Hematopoietic multipotent progenitor cell treated with erythropoietin and hydrocortisone succinate and interleukin-3 and kit ligand, for 8 days (in vitro differentiated cells): ENCODE data around the gene EEF2KMT.
"Not testable (repeated sequence)": the region's sequence is repeated elsewhere in the genome, so short reads cannot be mapped to it uniquely, and the experiment has no call there.

ENCODE experiments used
- DNase-seq: peaks from one replicate; pipeline ENCODE4 v3.0.0-alpha.2; 2015

Gene EEF2KMT

GRCh38 chr16:5070431-5071186 lies 27.0 kb downstream of the EEF2KMT start:
- no peak for DNase-seq

DNA sequence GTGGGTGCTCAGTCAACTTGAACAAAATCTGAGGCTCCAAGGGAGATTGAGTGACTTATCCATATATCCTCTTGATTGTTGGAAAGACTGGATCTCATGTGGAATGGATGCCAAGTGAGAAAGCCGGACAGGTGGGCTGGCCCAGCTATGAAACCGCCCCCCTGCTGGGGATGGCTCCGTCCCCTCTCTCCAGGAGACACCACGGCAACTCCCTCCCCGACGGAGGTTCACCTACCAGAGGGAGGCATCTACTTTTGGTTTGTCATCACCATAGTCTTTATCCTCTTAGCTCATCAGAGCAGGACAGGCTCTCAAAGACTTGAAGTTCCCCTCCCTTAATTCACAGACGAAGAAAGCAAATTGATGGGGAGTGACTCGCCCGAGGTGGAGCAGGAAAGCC lies 27.7 kb downstream of the EEF2KMT start:
- DNase-seq: no peak

GRCh38 chr16:5069048-5069447 lies 28.5 kb downstream of the EEF2KMT start:
- no peak for DNase-seq

DNA sequence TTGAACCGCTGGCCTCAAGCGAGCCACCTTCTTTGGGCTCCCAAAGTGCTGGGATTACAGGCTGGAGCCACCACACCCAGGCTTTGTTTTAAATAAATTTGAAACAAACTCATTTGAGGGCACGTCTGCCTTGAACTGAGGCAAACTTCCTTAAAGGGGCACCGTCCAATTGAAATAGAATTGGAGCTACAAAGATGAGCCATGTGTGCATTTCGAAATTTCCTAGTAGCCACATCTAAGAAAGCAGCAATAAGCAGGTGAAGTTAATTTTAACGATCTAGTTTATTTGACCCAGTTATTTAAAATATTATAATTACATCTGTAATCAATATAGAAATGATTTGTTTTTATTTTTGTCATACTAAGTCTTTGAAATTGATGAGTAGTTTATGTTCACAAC lies 31.1 kb downstream of the EEF2KMT start:
- no peak for DNase-seq

DNA sequence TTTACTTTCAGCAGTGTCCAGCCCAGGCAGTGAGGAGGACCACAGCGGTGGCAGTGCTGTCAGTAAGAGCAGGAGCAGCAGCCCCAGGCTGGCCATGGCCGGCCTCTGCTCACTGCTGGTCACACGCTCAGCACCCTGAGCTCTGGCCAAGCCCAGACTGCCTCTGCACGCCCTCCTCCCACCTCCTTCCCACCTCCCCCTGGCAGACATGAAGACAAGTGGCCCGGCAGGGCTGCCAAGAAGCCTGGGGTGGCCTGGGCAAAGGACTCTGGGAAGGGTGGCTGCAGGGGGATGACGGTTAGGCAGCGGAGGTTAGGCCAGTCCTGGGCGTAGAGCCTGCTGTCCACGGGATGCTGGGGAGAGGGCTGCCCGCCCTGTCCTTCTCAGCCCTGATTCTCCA lies 31.8 kb downstream of the EEF2KMT start, which contains the start of gene C16orf89:
Gene C16orf89, minus strand, starts transcription at position 144 of the 400 bp plus-strand sequence. Its CDS starts 48 bp downstream, at position 96.
- no peak for DNase-seq

GRCh38 chr16:5065326-5065725 lies 32.3 kb downstream of the EEF2KMT start:
- DNase-seq: no peak

- no peak for DNase-seq
These were observed 32.7 kb downstream of the EEF2KMT start for GRCh38 chr16:5064915-5065314.

DNA sequence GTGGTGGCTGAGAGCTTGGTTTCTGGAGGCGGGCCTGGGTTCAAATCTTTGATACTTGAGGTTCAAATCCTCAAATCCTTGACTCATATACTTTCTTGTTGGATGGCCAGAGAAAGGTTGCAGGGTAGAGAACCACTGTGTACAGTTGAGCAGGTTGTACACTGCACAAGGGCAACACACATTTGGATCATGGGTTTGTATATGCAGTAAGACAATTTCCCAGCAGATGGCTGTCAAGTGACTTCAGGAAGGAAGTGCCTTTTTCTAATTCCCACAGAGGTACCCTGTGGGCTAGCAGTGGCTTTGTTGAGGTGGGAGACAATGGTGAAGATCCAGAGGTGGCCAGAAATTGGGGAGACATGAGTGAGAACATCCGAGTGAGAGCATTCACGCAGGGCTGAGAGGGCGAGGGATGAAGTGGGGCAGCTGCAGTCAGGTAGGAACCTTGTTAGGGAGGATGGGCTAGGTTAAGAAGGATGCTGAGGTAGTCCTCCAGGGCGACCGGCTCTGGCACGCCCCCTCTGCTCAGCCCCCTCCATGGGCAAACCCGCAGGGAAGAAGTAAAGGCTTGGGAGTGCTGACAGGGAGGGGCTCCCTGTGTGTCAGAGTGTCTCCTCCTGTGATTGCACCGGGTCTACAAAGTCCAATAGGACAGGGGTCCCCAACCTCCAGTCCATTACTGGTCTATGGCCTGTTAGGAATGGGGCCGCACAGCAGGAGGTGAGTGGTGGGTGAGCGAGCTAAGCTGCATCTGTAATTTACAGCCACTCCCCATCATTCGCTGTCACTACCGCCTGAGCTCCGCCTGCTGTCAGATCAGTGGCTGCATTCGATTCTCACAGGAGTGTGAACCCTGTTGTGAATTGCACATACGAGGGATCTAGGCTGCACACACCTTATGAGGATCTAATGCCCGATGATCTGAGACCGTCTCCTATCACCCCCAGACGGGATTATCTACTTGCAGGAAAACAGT lies 34.5 kb downstream of the EEF2KMT start:
- DNase-seq: no peak

- no peak for DNase-seq
These were observed 35.5 kb downstream of the EEF2KMT start for GRCh38 chr16:5062051-5062450.

DNA sequence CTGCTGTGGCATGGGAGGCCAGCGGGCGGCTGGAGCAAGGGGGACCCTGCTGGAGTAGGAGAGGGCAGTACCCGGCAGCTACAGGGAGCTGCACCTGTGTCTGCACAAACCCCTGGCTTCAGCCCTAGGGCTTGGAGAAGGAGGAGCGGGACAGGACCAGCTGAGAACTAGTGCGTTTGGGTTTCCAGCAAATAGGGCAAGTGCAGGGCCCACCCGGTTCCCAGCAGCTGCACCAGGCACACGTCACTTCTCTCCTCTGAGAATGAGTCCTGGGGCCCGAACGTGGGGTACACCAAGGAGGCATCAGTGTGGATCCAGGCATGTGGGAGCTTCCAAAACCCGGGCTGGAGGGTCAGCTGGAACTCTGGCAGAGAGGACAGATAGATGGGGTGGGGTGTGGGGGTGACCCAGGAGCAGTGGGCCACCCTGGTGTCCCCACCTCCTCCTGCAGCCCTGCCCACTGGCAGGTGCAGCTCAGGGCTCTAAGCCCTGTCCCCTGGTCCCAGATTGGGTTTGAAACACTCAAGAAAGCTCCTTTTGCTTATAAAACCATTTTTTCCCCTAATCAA lies 37.4 kb downstream of the EEF2KMT start:
- no peak for DNase-seq

- DNase-seq: no peak
These were observed 38.1 kb downstream of the EEF2KMT start for GRCh38 chr16:5059386-5060072.

DNA sequence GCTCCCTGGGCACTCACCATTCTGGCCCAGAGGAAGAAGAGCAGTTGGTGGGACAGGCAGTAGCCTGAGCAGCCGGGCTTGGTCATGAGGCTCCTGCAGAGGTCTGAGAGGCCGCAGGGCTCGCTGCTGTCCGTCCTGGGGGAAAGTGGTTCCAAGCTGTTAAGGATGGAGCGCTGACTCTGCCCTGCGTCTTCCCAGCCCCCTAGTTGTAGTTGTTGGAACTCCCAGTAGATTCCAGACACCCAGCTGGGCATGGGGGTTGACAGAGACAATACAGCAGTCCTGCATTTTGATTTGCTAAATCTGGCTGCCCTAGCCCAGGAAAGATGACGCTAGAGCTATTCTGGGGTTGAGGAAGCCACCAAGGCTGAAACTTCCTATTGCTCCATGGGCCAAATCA lies 39.1 kb downstream of the EEF2KMT start:
- no peak for DNase-seq

DNA sequence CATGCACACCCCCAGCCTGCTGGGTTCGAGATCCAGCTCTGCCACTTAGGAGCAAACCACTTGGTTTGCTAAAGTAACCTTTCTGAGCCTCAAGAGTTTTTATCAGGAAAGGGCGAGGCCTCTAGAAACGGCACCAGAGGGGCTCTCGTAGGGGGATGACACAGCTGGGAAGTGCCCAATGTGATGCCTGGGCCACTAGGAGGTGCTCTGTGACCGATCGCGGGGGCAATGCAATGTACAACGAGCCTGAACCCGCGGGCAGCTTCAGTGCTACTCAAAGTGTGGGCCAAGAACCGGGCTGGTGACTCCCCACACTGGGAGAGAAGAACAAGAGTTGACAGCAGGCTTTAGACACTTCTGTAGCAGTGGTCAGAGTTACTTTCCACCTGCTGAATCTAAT lies 41.2 kb downstream of the EEF2KMT start:
- DNase-seq: peak; percentile 79

DNA sequence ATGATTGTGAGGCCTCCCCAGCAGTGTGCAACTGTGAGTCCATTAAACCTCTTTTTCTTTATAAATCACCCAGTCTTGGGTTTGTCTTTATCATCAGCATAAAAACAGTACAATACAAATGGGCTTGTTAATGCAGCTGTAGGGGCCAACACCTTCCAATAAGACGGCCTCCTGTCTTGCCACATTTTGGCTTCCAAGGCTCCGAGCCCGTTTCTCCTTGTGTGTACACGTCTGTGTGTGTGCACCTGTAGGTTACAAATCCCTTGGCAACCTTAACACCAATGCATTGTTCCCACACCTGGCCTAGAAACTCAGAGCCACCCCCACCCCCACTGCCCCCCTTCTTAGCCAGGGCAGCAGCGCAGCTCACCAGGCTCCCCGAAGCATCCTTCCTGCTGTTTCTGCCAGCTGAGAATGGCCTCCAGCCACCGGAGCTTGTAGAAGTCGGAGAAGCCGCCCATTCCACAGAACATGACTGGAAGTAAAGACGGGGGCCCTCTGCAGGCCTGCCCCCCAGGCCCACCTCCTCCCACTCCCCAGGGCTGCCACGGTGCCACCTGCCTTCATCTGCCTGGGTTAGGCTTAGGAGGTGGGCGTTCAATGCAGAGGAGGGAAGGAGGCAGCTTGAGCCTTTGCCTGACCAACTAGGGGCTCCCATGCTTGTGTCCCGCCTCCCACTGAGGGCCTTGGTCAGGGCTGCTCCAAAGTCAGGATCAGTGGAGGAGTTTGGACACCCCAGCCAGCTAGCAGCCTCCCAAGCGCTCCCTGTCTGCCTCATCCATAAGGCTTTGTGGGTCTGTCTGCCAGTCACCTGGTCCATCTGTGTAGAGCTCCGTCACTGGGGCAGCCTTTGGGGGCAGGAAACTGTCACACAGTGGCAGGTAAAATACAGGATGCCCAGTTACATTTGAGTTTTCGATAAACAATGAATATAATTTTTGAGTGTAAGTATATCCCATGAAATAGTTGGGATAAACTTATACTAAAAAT lies 42.4 kb downstream of the EEF2KMT start:
- DNase-seq: no peak

DNA sequence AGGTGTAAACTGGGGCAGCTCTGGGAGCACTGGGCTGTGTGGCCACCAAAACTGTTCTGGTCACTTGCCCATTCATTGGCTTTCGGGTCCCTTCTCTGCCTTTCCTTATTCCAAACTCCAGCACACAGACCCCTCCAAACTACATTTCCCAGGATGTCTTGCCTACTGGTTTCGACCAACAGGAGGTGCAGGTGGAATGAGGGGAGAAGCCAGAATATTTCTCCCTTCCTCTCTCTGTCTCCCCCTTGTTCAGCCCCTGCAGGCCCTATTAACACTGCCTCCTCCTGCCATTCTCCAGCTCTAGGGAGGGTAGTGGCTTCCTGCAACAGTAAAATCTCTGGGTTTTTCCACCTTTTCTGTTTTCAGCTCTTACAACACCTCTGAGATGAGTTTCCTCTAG lies 50.7 kb downstream of the EEF2KMT start:
- DNase-seq: no peak

DNA sequence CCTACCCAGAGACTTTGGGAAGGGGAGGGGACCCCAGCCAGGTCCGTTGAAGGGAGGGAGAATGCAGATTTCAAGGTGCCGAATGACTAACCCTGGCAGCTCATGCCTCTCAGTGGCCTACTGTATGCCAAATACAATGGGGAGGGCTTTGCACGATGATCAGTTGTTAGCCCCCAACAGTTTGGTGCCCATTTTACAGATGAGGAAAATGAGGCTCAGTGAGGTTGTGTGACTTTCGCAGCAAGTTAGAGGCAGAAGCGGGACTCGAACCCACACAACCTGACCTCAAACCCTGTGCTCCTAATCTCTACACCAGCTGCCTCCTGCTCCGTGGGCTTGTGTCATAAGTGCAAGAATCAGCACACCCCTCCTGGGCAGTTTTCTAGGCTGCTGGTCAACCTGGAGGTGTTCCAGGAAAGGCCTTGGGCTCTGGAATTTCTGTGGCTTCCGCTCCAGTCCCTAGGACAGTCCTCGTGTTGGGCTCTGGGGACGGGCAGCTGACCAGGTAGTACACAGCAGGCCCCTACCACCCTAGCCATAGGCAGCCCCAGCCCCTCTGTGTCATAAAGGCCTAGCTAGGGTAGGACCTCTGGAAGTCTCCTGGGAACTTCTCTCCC lies 52.0 kb downstream of the EEF2KMT start:
- no peak for DNase-seq

DNA sequence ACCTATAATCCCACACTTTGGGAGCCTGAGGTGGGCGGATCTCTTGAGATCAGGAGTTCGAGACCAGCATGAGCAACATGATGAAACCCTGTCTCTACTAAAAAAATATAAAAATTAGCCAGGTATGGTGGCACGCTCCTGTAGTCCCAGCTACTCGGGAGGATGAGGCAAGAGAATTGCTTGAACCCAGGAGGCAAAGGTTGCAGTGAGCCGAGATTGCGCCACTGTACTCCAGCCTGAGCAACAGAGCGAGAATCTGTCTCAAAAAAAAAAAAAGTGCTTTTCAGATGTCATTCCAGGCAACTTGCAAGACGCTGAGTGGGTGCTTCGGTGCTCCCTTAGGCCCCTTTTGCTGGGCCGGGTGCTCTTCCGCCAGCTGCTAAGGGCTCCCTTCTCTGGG lies 53.0 kb downstream of the EEF2KMT start:
- not testable (repeated sequence) for DNase-seq

GRCh38 chr16:5044011-5044540 lies 53.5 kb downstream of the EEF2KMT start:
- DNase-seq: no peak

DNA sequence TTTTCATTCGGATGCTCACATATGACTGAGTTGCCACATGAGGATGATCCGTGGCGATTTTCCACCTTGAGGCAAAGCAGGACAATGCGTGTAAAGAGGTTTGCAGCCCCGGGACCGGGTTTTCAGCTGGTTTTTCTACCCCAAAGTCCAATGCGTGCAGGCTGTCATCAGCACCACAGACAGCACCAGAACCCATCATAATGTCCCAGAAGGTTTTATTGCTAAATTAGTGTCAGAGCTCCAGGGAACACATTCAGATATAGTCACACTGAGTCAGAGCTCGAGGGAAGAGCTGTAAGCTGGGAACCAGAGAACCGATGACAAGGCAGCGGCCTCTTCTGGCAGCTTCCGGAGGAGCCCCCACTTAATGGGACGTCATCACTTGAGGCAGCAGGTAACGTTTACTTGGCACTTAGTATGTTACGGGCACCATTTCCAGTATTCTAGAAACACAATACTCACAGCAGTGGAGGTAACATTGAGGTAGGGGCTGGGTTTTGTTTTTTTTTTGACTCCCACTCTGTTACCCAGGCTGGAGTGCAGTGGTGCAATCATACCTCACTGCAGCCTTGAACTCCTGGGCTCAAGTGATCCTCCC lies 54.9 kb downstream of the EEF2KMT start:
- no peak for DNase-seq

DNA sequence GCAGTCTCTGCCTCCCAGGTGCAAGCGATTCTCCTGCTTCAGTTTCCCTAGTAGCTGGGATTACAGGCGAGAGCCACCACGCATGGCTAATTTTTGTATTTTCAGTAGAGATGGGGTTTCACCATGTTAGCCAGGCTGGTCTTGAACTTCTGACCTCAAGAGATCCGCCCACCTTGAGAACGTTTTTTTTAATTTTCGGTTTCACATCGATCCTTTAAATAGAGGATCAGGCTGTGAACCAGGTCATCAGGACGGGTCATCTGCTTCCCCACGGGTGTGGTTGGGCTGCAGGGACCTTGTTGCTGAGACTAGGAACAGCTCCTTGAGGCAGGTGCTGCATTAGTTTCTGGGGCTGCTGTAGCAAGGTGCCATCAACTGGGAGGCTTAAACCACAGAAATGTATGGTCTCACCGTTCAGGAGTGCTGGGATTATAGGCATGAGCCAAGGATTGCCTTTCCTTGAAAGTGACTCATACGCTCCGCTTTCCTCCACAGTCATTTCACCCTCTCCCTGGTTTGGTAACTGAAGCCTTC lies 55.9 kb downstream of the EEF2KMT start:
- DNase-seq: no peak
